Naive thymus-derived CD4-positive, alpha-beta T cell (primary cell): ENCODE measurements around the gene CRB2. TPM values are rescaled to one million over a fixed set of nuclear protein-coding genes. Genes with fewer than 3 reads are reported as not detected.

ENCODE experiments used
- ATAC-seq: fragments of 150-1000 bp; cut with Tn5 transposase; 2 replicates; pipeline ENCODE4 v1.10.0; 2021; ENCODE audit warnings: mild to moderate bottlenecking, moderate library complexity
- CTCF ChIA-PET: fragments of 350-600 bp; sonication (Branson Sonifier 250); formaldehyde crosslinking; loops from one replicate; lab custom pipeline; 2021; ENCODE audit warnings: antibody characterized with exemption; lab: Charles Lee
- POLR2A ChIA-PET: fragments of 350-600 bp; sonication (Branson Sonifier 250); formaldehyde crosslinking; loops from one replicate; lab custom pipeline; 2021; ENCODE audit warnings: antibody characterized with exemption, inconsistent platforms; lab: Charles Lee
- DNase-seq, 9 donors: peaks; one replicate each; pipeline versions ENCODE4 v3.0.0 to v3.0.0-alpha.2; 2020 to 2022; ENCODE audit warnings: mixed read lengths in 1 of 9
- H3K27ac ChIP-seq: one replicate; pipeline ENCODE4 v1.7.0; 2013; ENCODE audit warnings: mild to moderate bottlenecking, low read depth, low read length, moderate library complexity
- H3K27me3 ChIP-seq, 2 donors: one replicate each; pipeline ENCODE4 v1.7.0; 2013; ENCODE audit warnings: low read length in 2 of 2, mild to moderate bottlenecking in 2 of 2, moderate library complexity in 2 of 2; ENCODE audit not compliant: control insufficient read depth in 2 of 2, insufficient read depth in 2 of 2
- H3K36me3 ChIP-seq, 3 experiments: 1 replicate in 2 of 3; 2 replicates in 1 of 3; pipeline ENCODE4 v1.7.0; 2013; ENCODE audit warnings: low read length in 3 of 3, mild to moderate bottlenecking in 3 of 3, moderate library complexity in 1 of 3; ENCODE audit not compliant: insufficient read depth in 3 of 3, control insufficient read depth in 2 of 3
- H3K4me1 ChIP-seq, 2 donors: one replicate each; pipeline ENCODE4 v1.7.0; 2013; ENCODE audit warnings: low read length in 2 of 2, mild to moderate bottlenecking in 2 of 2, moderate library complexity in 1 of 2; ENCODE audit not compliant: control insufficient read depth in 2 of 2, insufficient read depth in 2 of 2
- H3K4me3 ChIP-seq: 2 replicates; pipeline ENCODE4 v1.7.0; 2013; ENCODE audit warnings: mild to moderate bottlenecking, low read length
- H3K9me3 ChIP-seq, 3 experiments: 1 replicate in 2 of 3; 2 replicates in 1 of 3; pipeline ENCODE4 v1.7.0; 2013; ENCODE audit warnings: low read length in 3 of 3; ENCODE audit not compliant: control insufficient read depth in 2 of 3
- H3K27ac Mint-ChIP-seq, 9 donors: one replicate each; pipeline ENCODE4 v1.8.0; 2020 to 2022; ENCODE audit warnings: mixed read lengths in 9 of 9, mild to moderate bottlenecking in 8 of 9, moderate library complexity in 5 of 9, inconsistent platforms in 2 of 9
- H3K27me3 Mint-ChIP-seq, 5 donors: one replicate each; pipeline ENCODE4 v1.8.0; 2021 to 2022; ENCODE audit warnings: mixed read lengths in 5 of 5, mild to moderate bottlenecking in 1 of 5
- H3K36me3 Mint-ChIP-seq, 5 donors: one replicate each; pipeline ENCODE4 v1.8.0; 2020 to 2022; ENCODE audit warnings: mixed read lengths in 5 of 5, mild to moderate bottlenecking in 3 of 5, inconsistent platforms in 1 of 5
- H3K4me1 Mint-ChIP-seq, 7 donors: one replicate each; pipeline ENCODE4 v1.8.0; 2020 to 2022; ENCODE audit warnings: mixed read lengths in 7 of 7, mild to moderate bottlenecking in 3 of 7, inconsistent platforms in 1 of 7
- H3K4me3 Mint-ChIP-seq, 10 donors: one replicate each; pipeline ENCODE4 v1.8.0; 2020 to 2022; ENCODE audit warnings: mild to moderate bottlenecking in 10 of 10, mixed read lengths in 10 of 10, moderate library complexity in 6 of 10, inconsistent platforms in 2 of 10
- H3K9me3 Mint-ChIP-seq, 11 donors: one replicate each; pipeline ENCODE4 v1.8.0; 2020 to 2022; ENCODE audit warnings: mixed read lengths in 11 of 11, mild to moderate bottlenecking in 4 of 11, inconsistent platforms in 1 of 11, moderate library complexity in 1 of 11
- intact Hi-C, 2 donors: fragments of 100-400 bp; cut with micrococcal nuclease; formaldehyde crosslinking; loops; one replicate each; pipeline ENCODE4 v1.15.1; 2023
- polyA plus RNA-seq, 2 donors: library from polyadenylated mRNA; unstranded; fragments of 300-500 nt; fragmentation: Illumina TruSeq; gene quantifications; one replicate each; pipeline ENCODE4 v1.2.3, GENCODE V29; 2021
- total RNA-seq, 6 experiments: library from RNA in 5 of 6; stranded (reverse) in 5 of 6; gene quantifications; 1 replicate in 5 of 6; 2 replicates in 1 of 6; pipeline ENCODE4 v1.2.3 and lab custom pipeline; 2021 to 2026

Gene CRB2
- total and polyA plus RNA-seq, 7 experiments from 2014 or later = not detected

GRCh38 chr9:123338710-123339665 is 17.0 kb upstream of the CRB2 start:
- H3K36me3 ChIP-seq = no peaks in the 10 kb centered on the region
- peak overlapping the region; percentile 64 for H3K4me3 ChIP-seq
- H3K4me3 Mint-ChIP-seq = peak overlapping the region; percentile 80 to 96 (median 89)
- no peaks in the 10 kb centered on the region for H3K27me3 ChIP-seq
- peak overlapping the region; percentile 59 for H3K27ac ChIP-seq
- no peaks in the 10 kb centered on the region for H3K9me3 ChIP-seq
- peaks cover 19 to 45% (median 43%) of the 10 kb centered on the region in 7 donors for H3K4me1 Mint-ChIP-seq
- H3K27ac Mint-ChIP-seq = peak overlapping the region; percentile 84 to 95 (median 90)
- peaks cover 0 to 1% (median 0%) of the 10 kb centered on the region in 11 donors for H3K9me3 Mint-ChIP-seq
- ATAC-seq (peak; percentile 79), DNase-seq (peak; percentile 16 to 79 (median 43))
- no peaks in the 10 kb centered on the region for H3K36me3 Mint-ChIP-seq
- ChIA-PET POLR2A (interaction anchor here (0.7 to 1.8 kb wide), 9 partner anchors 9 to 236 kb away, joined by 3 to 20 read pairs (median 5); no protein-coding TSS in a partner anchor), CTCF (interaction anchor here (0.7 to 3.1 kb wide), 4 partner anchors 10 to 34 kb away, joined by 3 to 16 read pairs (median 5); no protein-coding TSS in a partner anchor)
- no peaks in the 10 kb centered on the region for H3K27me3 Mint-ChIP-seq
- intact Hi-C loops = loop anchor here (1.0 to 5.0 kb wide), 5 partner anchors 16 to 114 kb away; partner anchors contain the start of gene STRBP (in 2 of the 2)
- H3K4me1 ChIP-seq = peaks cover 15 to 22% of the 10 kb centered on the region in 2 donors

DNA sequence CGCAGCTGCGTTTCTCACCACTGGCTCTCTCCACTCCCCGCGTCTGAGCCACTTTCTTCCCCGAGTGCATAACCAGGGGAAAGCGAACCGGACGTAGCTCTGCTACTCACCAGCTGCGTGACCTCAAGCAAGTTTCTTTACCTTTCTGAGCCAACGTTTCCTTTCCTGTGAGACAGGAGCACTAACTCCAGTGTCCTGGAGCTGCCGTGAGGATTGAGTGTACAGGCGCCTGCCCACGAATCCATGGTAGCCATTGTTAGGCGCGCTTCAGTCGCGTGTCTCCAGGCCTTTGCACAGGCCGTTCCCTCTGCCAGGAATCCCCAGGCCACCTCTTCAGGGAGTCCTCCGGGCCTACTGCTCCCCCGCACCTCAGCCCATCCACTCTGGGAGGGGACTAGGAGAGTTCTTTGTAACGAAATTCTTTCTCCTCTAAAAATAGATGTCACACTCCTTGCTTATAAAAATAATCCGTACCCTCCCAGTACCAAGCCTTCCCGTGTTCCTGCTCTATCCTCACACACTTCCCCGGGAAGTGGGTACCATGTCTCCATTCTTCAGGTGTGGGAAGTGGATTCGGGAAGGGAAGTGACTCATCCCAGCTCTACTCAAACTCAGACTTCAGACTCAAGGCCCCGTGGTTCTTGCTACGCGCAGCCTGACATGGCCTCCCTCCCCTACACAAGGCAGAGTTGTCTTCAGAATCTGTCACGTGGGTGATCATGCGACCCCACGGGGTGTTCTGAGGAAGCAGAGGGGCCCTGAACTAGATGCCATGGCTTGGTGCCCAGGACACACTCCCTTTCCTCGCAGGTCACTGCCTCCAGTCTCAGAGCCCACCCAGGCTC is 16.1 kb upstream of the CRB2 start:
- peaks cover 19 to 45% (median 40%) of the 10 kb centered on the region in 7 donors for H3K4me1 Mint-ChIP-seq
- ATAC-seq = peak; percentile 62
- POLR2A ChIA-PET = interaction anchor here (0.6 to 1.8 kb wide), 10 partner anchors 11 to 343 kb away, joined by 3 to 20 read pairs (median 4); no protein-coding TSS in a partner anchor
- H3K27me3 ChIP-seq = no peaks in the 10 kb centered on the region
- peak overlapping the region; percentile 84 to 95 (median 90) for H3K27ac Mint-ChIP-seq
- peak overlapping the region; percentile 64 for H3K4me3 ChIP-seq
- peak in 5 of 9 donors; percentile 30 to 45 (median 31) for DNase-seq
- intact Hi-C loops = loop anchor here (1.0 to 10.0 kb wide), 6 partner anchors 17 to 1245 kb away; partner anchors contain the start of genes STRBP (in 2 of the 2) and TTLL11 (in 1 of the 2)
- H3K9me3 ChIP-seq = no peaks in the 10 kb centered on the region
- CTCF ChIA-PET = interaction anchor here (0.9 to 3.1 kb wide), 4 partner anchors 10 to 524 kb away, joined by 3 to 16 read pairs (median 5); no protein-coding TSS in a partner anchor
- peaks cover 15 to 22% of the 10 kb centered on the region in 2 donors for H3K4me1 ChIP-seq
- no peaks in the 10 kb centered on the region for H3K36me3 Mint-ChIP-seq
- peak overlapping the region; percentile 59 for H3K27ac ChIP-seq
- peak overlapping the region; percentile 80 to 96 (median 89) for H3K4me3 Mint-ChIP-seq
- no peaks in the 10 kb centered on the region for H3K36me3 ChIP-seq
- H3K27me3 Mint-ChIP-seq = no peaks in the 10 kb centered on the region
- peaks cover 0 to 1% (median 0%) of the 10 kb centered on the region in 11 donors for H3K9me3 Mint-ChIP-seq

GRCh38 chr9:123341816-123342215 is 14.2 kb upstream of the CRB2 start:
- peak overlapping the region in 2 of 9 donors; percentile 56 to 86 for H3K27ac Mint-ChIP-seq
- H3K4me3 Mint-ChIP-seq = peak overlapping the region in 4 of 10 donors; percentile 6 to 54 (median 22)
- ChIA-PET CTCF (interaction anchor here (1.1 kb wide), 1 partner anchor 9 kb away, joined by 3 read pairs; no protein-coding TSS in a partner anchor), POLR2A (no interaction called here)
- peaks cover 19 to 43% (median 37%) of the 10 kb centered on the region in 7 donors for H3K4me1 Mint-ChIP-seq
- Histone ChIP-seq H3K27me3 (no peaks in the 10 kb centered on the region), H3K9me3 (no peaks in the 10 kb centered on the region), H3K27ac (no peak overlapping the region), H3K36me3 (no peaks in the 10 kb centered on the region), H3K4me3 (no peak overlapping the region), H3K4me1 (peaks cover 15 to 22% of the 10 kb centered on the region in 2 donors)
- ATAC-seq = no peak
- DNase-seq = no peak
- no peaks in the 10 kb centered on the region for H3K36me3 Mint-ChIP-seq
- no peaks in the 10 kb centered on the region for H3K27me3 Mint-ChIP-seq
- H3K9me3 Mint-ChIP-seq = peaks cover 0 to 1% (median 0%) of the 10 kb centered on the region in 11 donors
- intact Hi-C loops = loop anchor here in 1 of 2 donors (10.0 kb wide), 1 partner anchor 1247 kb away; the partner anchor contains the start of gene TTLL11

DNA sequence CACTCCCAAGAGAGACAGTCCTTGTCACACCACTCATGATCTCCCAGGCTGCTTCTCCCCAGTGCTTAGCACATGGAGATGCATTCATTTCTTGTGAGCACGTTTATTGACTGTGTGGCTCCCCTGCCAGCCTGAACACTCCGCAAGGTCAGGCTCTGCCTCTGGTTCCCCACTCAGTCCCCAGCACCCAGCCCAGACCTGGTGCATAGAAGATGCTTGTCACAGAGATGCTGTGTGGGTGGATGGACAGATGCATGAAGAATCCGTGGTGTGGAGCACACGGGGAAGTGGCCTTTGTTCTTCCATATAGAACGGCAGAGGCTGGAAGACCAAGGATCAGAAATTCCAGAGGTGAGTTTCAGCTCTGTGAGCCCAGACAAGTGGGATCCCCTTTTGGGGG is 13.8 kb upstream of the CRB2 start:
- Histone ChIP-seq H3K4me3 (no peak overlapping the region), H3K27me3 (no peaks in the 10 kb centered on the region), H3K4me1 (peaks cover 15 to 22% of the 10 kb centered on the region in 2 donors), H3K36me3 (no peaks in the 10 kb centered on the region), H3K27ac (no peak overlapping the region), H3K9me3 (no peaks in the 10 kb centered on the region)
- Mint-ChIP-seq H3K27ac (peak overlapping the region in 2 of 9 donors; percentile 10 to 56), H3K27me3 (no peaks in the 10 kb centered on the region), H3K4me3 (no peak overlapping the region), H3K36me3 (no peaks in the 10 kb centered on the region), H3K4me1 (peaks cover 19 to 40% (median 35%) of the 10 kb centered on the region in 7 donors), H3K9me3 (peaks cover 0 to 1% (median 0%) of the 10 kb centered on the region in 11 donors)
- ATAC-seq (no peak), DNase-seq (no peak)
- POLR2A ChIA-PET = no interaction called here
- intact Hi-C loops = loop anchor here in 1 of 2 donors (10.0 kb wide), 1 partner anchor 1247 kb away; the partner anchor contains the start of gene TTLL11
- CTCF ChIA-PET = interaction anchor here (1.1 kb wide), 1 partner anchor 8 kb away, joined by 3 read pairs; no protein-coding TSS in a partner anchor

- no peak for ATAC-seq
Observed at GRCh38 chr9:123343443-123344191, 12.4 kb upstream of the CRB2 start.

More at GRCh38 chr9:123343443-123344191, 12.4 kb upstream of the CRB2 start:
- H3K4me1 ChIP-seq = peaks cover 12 to 20% of the 10 kb centered on the region in 2 donors
- no peaks in the 10 kb centered on the region for H3K9me3 ChIP-seq
- no peaks in the 10 kb centered on the region for H3K36me3 ChIP-seq
- no peak overlapping the region for H3K27ac Mint-ChIP-seq
- peaks cover 15 to 35% (median 32%) of the 10 kb centered on the region in 7 donors for H3K4me1 Mint-ChIP-seq
- H3K27ac ChIP-seq = no peak overlapping the region
- no peak overlapping the region for H3K4me3 Mint-ChIP-seq
- H3K4me3 ChIP-seq = no peak overlapping the region
- peaks cover 0 to 1% (median 0%) of the 10 kb centered on the region in 11 donors for H3K9me3 Mint-ChIP-seq
- no peaks in the 10 kb centered on the region for H3K27me3 Mint-ChIP-seq
- no peaks in the 10 kb centered on the region for H3K27me3 ChIP-seq
- no peaks in the 10 kb centered on the region for H3K36me3 Mint-ChIP-seq
- DNase-seq = no peak
- ChIA-PET POLR2A (no interaction called here), CTCF (no interaction called here)
- intact Hi-C loops = loop anchor here in 1 of 2 donors (10.0 kb wide), 1 partner anchor 1249 kb away; the partner anchor contains the start of gene TTLL11
